Adrenal gland (tissue), 5 donors: Measurements from ENCODE around the gene CNTNAP2.

ENCODE experiments used
- POLR2A ChIP-seq, 2 donors: fragments of 450-650 bp; IDR thresholded peaks; one replicate each; pipeline ENCODE4 v1.6.1; 2017; ENCODE audit warnings: antibody characterized with exemption in 2 of 2, mild to moderate bottlenecking in 2 of 2, moderate library complexity in 1 of 2
- TF ChIP-seq, protein P1 (sequence below), 6 experiments: fragments of 450-650 bp in 4 of 6; fragments of 200-600 bp in 2 of 6; sonication (generic) in 1 of 6; IDR thresholded peaks; 1 replicate in 5 of 6; 2 replicates in 1 of 6; pipeline versions ENCODE4 v1.5.1 to v1.8.0; 2016 to 2021; ENCODE audit warnings: antibody characterized with exemption in 6 of 6, mild to moderate bottlenecking in 2 of 6, moderate library complexity in 1 of 6
- donor health status: DM: no; HTN: no; CAD: no.

DNA sequence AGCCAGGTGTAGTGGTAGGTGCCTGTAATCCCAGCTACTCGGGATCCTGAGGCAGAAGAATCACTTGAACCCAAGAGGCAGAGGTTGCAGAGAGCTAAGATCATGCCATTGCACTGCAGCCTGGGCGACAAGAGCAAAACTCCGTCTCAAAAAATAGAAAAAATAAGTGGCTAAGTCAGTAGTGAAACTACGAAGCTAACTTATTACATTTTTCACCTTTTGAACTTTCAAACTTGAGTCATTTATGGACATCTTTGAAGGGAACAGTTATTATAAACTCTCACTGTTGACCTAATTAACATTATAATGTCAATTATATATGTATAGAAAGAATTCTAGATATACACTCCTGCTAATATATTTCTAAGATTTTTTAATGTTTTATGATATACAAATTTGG, 1932.5 kb downstream of the CNTNAP2 start:
- TF ChIP-seq, protein P1, sequence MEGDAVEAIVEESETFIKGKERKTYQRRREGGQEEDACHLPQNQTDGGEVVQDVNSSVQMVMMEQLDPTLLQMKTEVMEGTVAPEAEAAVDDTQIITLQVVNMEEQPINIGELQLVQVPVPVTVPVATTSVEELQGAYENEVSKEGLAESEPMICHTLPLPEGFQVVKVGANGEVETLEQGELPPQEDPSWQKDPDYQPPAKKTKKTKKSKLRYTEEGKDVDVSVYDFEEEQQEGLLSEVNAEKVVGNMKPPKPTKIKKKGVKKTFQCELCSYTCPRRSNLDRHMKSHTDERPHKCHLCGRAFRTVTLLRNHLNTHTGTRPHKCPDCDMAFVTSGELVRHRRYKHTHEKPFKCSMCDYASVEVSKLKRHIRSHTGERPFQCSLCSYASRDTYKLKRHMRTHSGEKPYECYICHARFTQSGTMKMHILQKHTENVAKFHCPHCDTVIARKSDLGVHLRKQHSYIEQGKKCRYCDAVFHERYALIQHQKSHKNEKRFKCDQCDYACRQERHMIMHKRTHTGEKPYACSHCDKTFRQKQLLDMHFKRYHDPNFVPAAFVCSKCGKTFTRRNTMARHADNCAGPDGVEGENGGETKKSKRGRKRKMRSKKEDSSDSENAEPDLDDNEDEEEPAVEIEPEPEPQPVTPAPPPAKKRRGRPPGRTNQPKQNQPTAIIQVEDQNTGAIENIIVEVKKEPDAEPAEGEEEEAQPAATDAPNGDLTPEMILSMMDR (IDR thresholded peaks at IDR 0.05): no peak
- TF ChIP-seq POLR2A (IDR thresholded peaks at IDR 0.05): no peak
